Brain microvascular endothelial cell (primary cell): ENCODE data around the gene TFAP2A.

Experiments
- DNase-seq: peaks from one replicate; pipeline ENCODE4 v3.0.0-alpha.2; 2020
- H3K27ac ChIP-seq: fragments of 250-450 bp; sonication (Bioruptor Pico); 2 replicates; pipeline ENCODE4 v1.5.1; 2020; ENCODE audit warnings: mild to moderate bottlenecking, moderate library complexity
- H3K27me3 ChIP-seq: fragments of 250-450 bp; sonication (Bioruptor Pico); replicated peaks from 2 replicates; pipeline ENCODE4 v1.5.1; 2020; ENCODE audit warnings: mild to moderate bottlenecking
- H3K36me3 ChIP-seq: fragments of 250-450 bp; sonication (Bioruptor Pico); replicated peaks from 2 replicates; pipeline ENCODE4 v1.5.1; 2020; ENCODE audit warnings: mild to moderate bottlenecking
- H3K4me3 ChIP-seq: 2 replicates; pipeline ENCODE4 v1.5.1; 2011; ENCODE audit warnings: low read depth, mild to moderate bottlenecking, control low read depth, low read length, moderate library complexity
- in situ Hi-C: cut with HindIII; loops from 2 replicates; pipeline ENCODE4 v1.10.0; 2017; ENCODE audit warnings: low sequenced_read_pairs, low pct_ligation_motif_present
- TF ChIP-seq, protein P1 (sequence below): IDR thresholded peaks from 2 replicates; pipeline ENCODE4 v1.5.1; 2011; ENCODE audit warnings: low read depth, mild to moderate bottlenecking, moderate library complexity, low read length, control low read depth, inconsistent platforms; ENCODE audit errors: missing control alignments

TFAP2A gene

DNA sequence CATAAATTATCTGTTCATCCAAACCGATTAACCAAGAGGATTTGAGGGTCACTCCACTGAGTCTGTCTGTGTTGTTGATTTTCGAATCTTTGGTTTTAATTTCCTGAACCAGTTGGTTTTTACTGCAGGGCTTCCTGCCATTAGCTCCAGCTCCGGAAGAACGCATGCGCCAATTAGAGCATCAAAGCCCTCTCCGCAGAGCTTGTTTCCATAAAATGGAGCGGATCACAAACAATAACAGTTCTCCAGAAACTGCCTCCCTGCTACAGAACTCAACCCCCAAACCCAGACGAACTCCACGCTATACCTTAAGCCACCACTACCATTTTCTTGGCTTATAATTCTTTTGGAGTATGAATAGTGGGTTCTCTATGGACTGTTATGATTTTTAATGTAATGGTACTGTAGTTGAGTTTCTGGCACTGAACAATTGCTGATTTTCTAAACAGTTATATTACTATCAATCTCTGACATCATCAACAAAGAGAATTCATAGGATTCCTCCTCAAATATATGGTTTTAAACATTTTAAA is 13.8 kb downstream of the TFAP2A start:
- Histone ChIP-seq H3K36me3 (no peaks in the 10 kb centered on the region), H3K4me3 (no peak overlapping the region), H3K27ac (no peak overlapping the region), H3K27me3 (peaks cover 5% of the 10 kb centered on the region)
- TF ChIP-seq, protein P1, sequence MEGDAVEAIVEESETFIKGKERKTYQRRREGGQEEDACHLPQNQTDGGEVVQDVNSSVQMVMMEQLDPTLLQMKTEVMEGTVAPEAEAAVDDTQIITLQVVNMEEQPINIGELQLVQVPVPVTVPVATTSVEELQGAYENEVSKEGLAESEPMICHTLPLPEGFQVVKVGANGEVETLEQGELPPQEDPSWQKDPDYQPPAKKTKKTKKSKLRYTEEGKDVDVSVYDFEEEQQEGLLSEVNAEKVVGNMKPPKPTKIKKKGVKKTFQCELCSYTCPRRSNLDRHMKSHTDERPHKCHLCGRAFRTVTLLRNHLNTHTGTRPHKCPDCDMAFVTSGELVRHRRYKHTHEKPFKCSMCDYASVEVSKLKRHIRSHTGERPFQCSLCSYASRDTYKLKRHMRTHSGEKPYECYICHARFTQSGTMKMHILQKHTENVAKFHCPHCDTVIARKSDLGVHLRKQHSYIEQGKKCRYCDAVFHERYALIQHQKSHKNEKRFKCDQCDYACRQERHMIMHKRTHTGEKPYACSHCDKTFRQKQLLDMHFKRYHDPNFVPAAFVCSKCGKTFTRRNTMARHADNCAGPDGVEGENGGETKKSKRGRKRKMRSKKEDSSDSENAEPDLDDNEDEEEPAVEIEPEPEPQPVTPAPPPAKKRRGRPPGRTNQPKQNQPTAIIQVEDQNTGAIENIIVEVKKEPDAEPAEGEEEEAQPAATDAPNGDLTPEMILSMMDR, result no peak
- in situ Hi-C loops, result no loop called here
- no peak for DNase-seq

DNA sequence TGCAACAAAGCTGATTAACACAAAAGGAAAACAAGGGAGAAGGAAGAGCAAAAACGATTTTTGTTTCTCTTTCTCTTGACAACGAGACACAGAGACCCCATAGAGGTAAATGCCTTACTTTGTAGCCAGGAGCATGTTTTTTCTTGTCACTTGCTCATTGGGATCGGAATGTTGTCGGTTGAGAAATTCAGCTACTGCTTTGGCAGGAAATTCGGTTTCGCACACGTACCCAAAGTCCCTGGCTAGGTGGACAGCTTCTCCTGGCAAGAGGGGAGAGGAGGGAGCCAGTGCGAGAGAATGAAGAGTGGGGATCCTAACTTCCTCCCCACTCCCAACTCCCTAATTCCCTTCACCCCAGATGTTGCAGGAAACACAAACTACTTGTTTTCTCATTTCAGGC is 14.5 kb downstream of the TFAP2A start:
- no peak for DNase-seq
- in situ Hi-C loops, result no loop called here
- no peak overlapping the region for H3K4me3 ChIP-seq
- peaks cover 11% of the 10 kb centered on the region for H3K27me3 ChIP-seq
- H3K27ac ChIP-seq, result no peak overlapping the region
- no peaks in the 10 kb centered on the region for H3K36me3 ChIP-seq
- TF ChIP-seq, protein P1, result no peak

DNA sequence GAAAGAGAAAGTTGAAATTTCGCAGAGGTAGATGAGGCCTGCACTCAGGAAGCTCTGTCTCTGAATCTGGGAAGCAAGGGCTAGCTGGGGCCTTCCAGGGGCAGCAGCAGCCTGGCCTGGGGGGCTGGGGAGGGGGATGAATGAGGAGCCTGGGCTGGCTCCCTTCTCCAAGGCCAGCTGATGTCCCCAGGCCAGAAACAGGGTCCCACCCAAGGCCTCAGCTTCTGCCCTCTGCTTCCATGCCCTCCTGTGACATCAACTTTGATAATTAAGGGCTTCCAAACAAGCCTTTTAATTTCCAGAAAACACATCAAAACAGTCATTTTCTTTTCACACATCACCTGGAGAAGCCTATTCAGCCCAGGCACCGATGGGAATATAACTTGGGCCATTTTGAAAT is 15.4 kb downstream of the TFAP2A start:
- DNase-seq, result no peak
- Histone ChIP-seq H3K27ac (no peak overlapping the region), H3K4me3 (no peak overlapping the region), H3K27me3 (peaks cover 18% of the 10 kb centered on the region), H3K36me3 (no peaks in the 10 kb centered on the region)
- TF ChIP-seq, protein P1, result no peak
- in situ Hi-C loops, result no loop called here

DNA sequence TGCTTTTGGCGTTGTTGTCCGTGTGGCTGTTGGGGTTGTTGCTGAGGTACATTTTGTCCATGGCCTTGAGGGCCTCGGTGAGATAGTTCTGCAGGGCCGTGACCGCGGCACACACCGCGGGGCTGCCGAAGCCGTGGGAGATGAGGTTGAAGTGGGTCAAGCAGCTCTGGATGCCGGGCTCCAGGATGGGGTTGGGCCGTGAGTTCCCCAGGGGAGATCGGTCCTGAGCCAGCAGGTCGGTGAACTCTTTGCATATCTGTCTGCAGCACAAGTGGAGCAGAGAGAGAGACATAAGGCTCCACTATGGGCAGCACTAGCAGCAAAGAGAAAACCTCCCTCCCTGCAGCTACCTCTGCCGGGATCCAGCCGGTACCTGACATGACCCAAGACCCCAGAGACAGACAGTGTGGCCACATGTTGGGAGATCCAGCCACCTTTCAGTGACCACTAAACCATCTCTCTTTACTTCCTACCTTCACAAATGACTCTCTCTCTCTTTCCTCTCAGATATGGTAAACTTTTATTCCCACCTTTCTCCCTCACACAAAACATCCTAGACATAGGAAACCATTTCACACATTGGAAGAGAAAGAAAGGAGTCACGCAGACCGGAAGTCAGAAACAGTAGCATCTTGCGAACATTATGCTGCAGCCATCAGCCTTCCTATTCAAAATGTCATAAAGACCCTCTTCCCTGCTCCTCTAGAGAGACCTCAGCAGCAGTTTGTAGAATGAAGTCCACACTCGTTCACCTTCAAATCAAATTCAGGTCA is 16.2 kb downstream of the TFAP2A start:
- H3K27ac ChIP-seq, result no peak overlapping the region
- peaks cover 26% of the 10 kb centered on the region for H3K27me3 ChIP-seq
- no peak for DNase-seq
- no peaks in the 10 kb centered on the region for H3K36me3 ChIP-seq
- TF ChIP-seq, protein P1, result no peak
- in situ Hi-C loops, result no loop called here
- H3K4me3 ChIP-seq, result no peak overlapping the region

DNA sequence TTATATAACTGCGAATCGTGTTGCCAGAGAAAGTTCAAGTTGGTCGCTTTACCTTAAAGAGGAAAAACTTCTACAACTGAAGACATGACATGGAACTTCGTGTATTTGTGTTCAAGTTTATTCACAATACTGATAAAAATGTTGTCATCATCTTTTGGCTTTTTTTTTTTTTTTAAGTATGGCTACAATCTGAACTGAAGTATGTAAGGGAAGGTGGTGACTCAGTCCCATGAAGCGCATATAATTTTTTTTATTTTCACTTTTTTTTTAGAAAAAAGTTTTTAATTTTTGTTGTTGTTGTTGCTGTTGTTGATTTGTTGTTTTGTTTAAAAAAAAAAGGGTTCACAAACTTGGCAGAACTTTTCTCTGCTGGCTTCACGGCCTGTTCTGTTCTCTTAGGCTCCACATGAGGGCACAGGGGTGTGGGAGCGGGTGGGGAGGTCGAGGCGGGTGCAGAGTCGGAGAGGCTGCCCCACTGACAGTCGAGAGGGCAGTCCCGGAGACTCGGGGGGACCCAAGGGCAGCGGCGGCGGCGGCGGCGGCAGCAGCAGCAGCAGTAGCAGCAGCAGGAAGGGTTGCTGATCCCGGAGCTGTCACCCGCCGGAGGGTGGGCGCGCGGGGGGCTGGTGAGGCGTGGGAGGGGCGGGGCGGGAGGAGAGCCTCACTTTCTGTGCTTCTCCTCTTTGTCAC is 17.0 kb downstream of the TFAP2A start:
- TF ChIP-seq, protein P1, result no peak
- Histone ChIP-seq H3K4me3 (no peak overlapping the region), H3K27ac (no peak overlapping the region), H3K27me3 (peaks cover 33% of the 10 kb centered on the region), H3K36me3 (no peaks in the 10 kb centered on the region)
- in situ Hi-C loops, result no loop called here
- DNase-seq, result no peak
